CD4-positive, alpha-beta T cell treated with Interleukin-17A for 4 hours (primary cell): ENCODE data around the gene GPM6B.

Experiments used
- DNase-seq: peaks from one replicate; pipeline ENCODE4 v3.0.0-alpha.2; 2020; ENCODE audit warnings: mixed read lengths

The GPM6B gene

GRCh38 chrX:13721819-13722519 is 94.9 kb downstream of the GPM6B start:
- no peak for DNase-seq

- DNase-seq = no peak
These were observed 95.5 kb downstream of the GPM6B start for GRCh38 chrX:13721371-13721770.
